HL-60 (cell line): ENCODE results near the gene PERM1.

Source experiments
- CTCF ChIP-seq: IDR thresholded peaks from one replicate; pipeline ENCODE4 v1.5.1; 2011; ENCODE audit warnings: low read length, control low read depth, inconsistent platforms; ENCODE audit not compliant: insufficient read depth
- GABPA ChIP-seq: IDR thresholded peaks from 2 replicates; pipeline ENCODE4 v1.6.1; 2012; ENCODE audit warnings: low read depth
- POLR2AphosphoS5 ChIP-seq: IDR thresholded peaks from 2 replicates; pipeline ENCODE4 v1.6.1; 2012; ENCODE audit warnings: low read depth

- TF ChIP-seq CTCF (no peak), POLR2AphosphoS5 (no peak), GABPA (no peak)
Measured at GRCh38 chr1:1024771-1025699, 43.1 kb upstream of the PERM1 start.
